Spleen (tissue), 11 donors: ENCODE data around the gene OR52D1. TPM values are rescaled to one million over a fixed set of nuclear protein-coding genes. Genes with fewer than 3 reads are reported as not detected.

Experiments used
- DNase-seq: peaks from one replicate; pipeline ENCODE4 v3.0.0-alpha.2; 2020
- H3K27ac ChIP-seq, 8 donors: fragments of 200-600 bp; sonication (generic) in 7 of 8; 1 replicate in 4 of 8; 2 replicates in 4 of 8; pipeline versions ENCODE4 v1.5.0 to v1.8.0; 2016 to 2021; ENCODE audit warnings: inconsistent platforms in 4 of 8, mild to moderate bottlenecking in 4 of 8, moderate library complexity in 1 of 8
- H3K27me3 ChIP-seq, 7 donors: fragments of 200-600 bp; sonication (generic) in 6 of 7; replicated peaks in 1 of 7; 1 replicate in 4 of 7; 2 replicates in 3 of 7; pipeline versions ENCODE4 v1.5.0 to v1.8.0; 2016 to 2021; ENCODE audit warnings: inconsistent platforms in 3 of 7, mild to moderate bottlenecking in 1 of 7
- H3K36me3 ChIP-seq, 6 donors: fragments of 200-600 bp; sonication (generic) in 5 of 6; 1 replicate in 4 of 6; 2 replicates in 2 of 6; pipeline versions ENCODE4 v1.5.0 to v1.8.0; 2016 to 2021; ENCODE audit warnings: inconsistent platforms in 2 of 6
- H3K4me1 ChIP-seq, 6 donors: fragments of 200-600 bp; sonication (generic) in 5 of 6; 1 replicate in 3 of 6; 2 replicates in 3 of 6; pipeline versions ENCODE4 v1.5.0 to v1.8.0; 2016 to 2021; ENCODE audit warnings: inconsistent platforms in 3 of 6
- H3K4me3 ChIP-seq, 8 donors: fragments of 200-600 bp; sonication (generic) in 7 of 8; 1 replicate in 4 of 8; 2 replicates in 4 of 8; pipeline versions ENCODE4 v1.5.0 to v1.8.0; 2016 to 2021; ENCODE audit warnings: inconsistent platforms in 4 of 8, mild to moderate bottlenecking in 4 of 8, moderate library complexity in 2 of 8
- H3K9me3 ChIP-seq, 8 donors: fragments of 200-600 bp; sonication (generic) in 7 of 8; 1 replicate in 4 of 8; 2 replicates in 4 of 8; pipeline versions ENCODE4 v1.5.0 to v1.8.0; 2016 to 2021; ENCODE audit warnings: inconsistent platforms in 4 of 8
- CTCF ChIP-seq, 11 experiments: fragments of 200-600 bp in 7 of 11; fragments of 450-650 bp in 4 of 11; sonication (generic) in 4 of 11; IDR thresholded peaks in 8 of 11; conservative IDR thresholded peaks in 3 of 11; 1 replicate in 7 of 11; 2 replicates in 4 of 11; pipeline versions ENCODE4 v1.4.0 to v1.8.0; 2016 to 2021; ENCODE audit warnings: antibody characterized with exemption in 11 of 11, inconsistent platforms in 4 of 11, mild to moderate bottlenecking in 1 of 11
- POLR2A ChIP-seq, 3 donors: fragments of 450-650 bp; IDR thresholded peaks; one replicate each; pipeline ENCODE4 v1.5.1; 2017; ENCODE audit warnings: antibody characterized with exemption in 3 of 3, mild to moderate bottlenecking in 1 of 3
- POLR2AphosphoS5 ChIP-seq, 3 donors: sonication (generic); formaldehyde crosslinking; IDR thresholded peaks; one replicate each; pipeline ENCODE4 v1.5.1; 2017; ENCODE audit warnings: antibody characterized with exemption in 3 of 3
- WGBS, 5 donors: extraction: QIAGEN DNeasy Blood & Tissue Kit in 3 of 5; methylation state at CpG; one replicate each; pipeline versions ENCODE4 v1.1.5 to v1.1.7; 2013 to 2018; 5-methylcytosine and 5-hydroxymethylcytosine counted together
- intact Hi-C: fragments of 100-400 bp; cut with DNase I; formaldehyde crosslinking; loops from one replicate; pipeline ENCODE4 v1.15.0; 2023; ENCODE audit warnings: low total_unique reads
- polyA plus RNA-seq, 3 donors: library from polyadenylated mRNA; stranded (reverse); fragments of 200-250 nt; gene quantifications; one replicate each; pipeline ENCODE4 v1.2.1, GENCODE V29; 2013
- total RNA-seq, 7 donors: library from RNA; depleted of rRNA in 3 of 7; stranded (reverse); fragments of >200 nt in 3 of 7; fragmentation: NEBNext Ultra II Directional in 4 of 7; extraction: Animal tissue kit (Norgen Biotek cat#: 25700) in 4 of 7; gene quantifications; one replicate each; pipeline versions ENCODE4 v1.1.0 to v1.2.1, GENCODE V29; 2016 to 2021
- donor health status: healthy with polysubstance abuse.
- donor health status: DM: no; HTN: no; CAD: no; lungs with moderate emphysema.
- donor health status: DM: no; HTN: no; CAD: no.
- donor health status: Bipolar disorder and iron deficiency.
- donor health status: healthy.
- donor health status: DM: no; HTN: no; CAD: no.
- donor health status: DM: yes; HTN: yes; CAD: no.

Gene OR52D1
- total and polyA plus RNA-seq, 10 donors = not detected

- H3K27me3 ChIP-seq = no peaks in the 10 kb centered on the region
- 74 to 97% (median 86%) methylated on average over 2 of the region's 2 CpGs for WGBS, 5 donors
- DNase-seq = no peak
- TF ChIP-seq POLR2AphosphoS5 (IDR thresholded peaks at IDR 0.05) (no peak), CTCF (IDR thresholded peaks at IDR 0.05 in 8 of 11, conservative IDR thresholded peaks at IDR 0.05 in 3 of 11) (no peak), POLR2A (IDR thresholded peaks at IDR 0.05) (no peak)
- no peak overlapping the region for H3K4me3 ChIP-seq
- H3K36me3 ChIP-seq = no peaks in the 10 kb centered on the region
- H3K4me1 ChIP-seq = no peaks in the 10 kb centered on the region
- no peak overlapping the region for H3K27ac ChIP-seq
- intact Hi-C loops = no loop called here
- peaks cover 0 to under 1% (median 0%) of the 10 kb centered on the region in 8 donors for H3K9me3 ChIP-seq
These were observed 42.8 kb downstream of the OR52D1 start for GRCh38 chr11:5531053-5531831.

- no peaks in the 10 kb centered on the region for H3K36me3 ChIP-seq
- H3K27me3 ChIP-seq = no peaks in the 10 kb centered on the region
- H3K27ac ChIP-seq = no peak overlapping the region
- no peaks in the 10 kb centered on the region for H3K4me1 ChIP-seq
- WGBS, 5 donors = 72 to 90% (median 76%) methylated on average over 1 of the region's 1 CpG
- no peak overlapping the region for H3K4me3 ChIP-seq
- no peak for DNase-seq
- intact Hi-C loops = no loop called here
- peaks cover 0 to 8% (median 0%) of the 10 kb centered on the region in 8 donors for H3K9me3 ChIP-seq
- TF ChIP-seq POLR2AphosphoS5 (IDR thresholded peaks at IDR 0.05) = no peak
- TF ChIP-seq POLR2A (IDR thresholded peaks at IDR 0.05) = no peak
- TF ChIP-seq CTCF (IDR thresholded peaks at IDR 0.05 in 8 of 11, conservative IDR thresholded peaks at IDR 0.05 in 3 of 11) = no peak
These were observed 45.6 kb downstream of the OR52D1 start for GRCh38 chr11:5534046-5534445.

GRCh38 chr11:5536482-5536881 is 48.0 kb downstream of the OR52D1 start:
- H3K27me3 ChIP-seq = no peaks in the 10 kb centered on the region
- peaks cover 0 to 8% (median 0%) of the 10 kb centered on the region in 8 donors for H3K9me3 ChIP-seq
- TF ChIP-seq CTCF (IDR thresholded peaks at IDR 0.05 in 8 of 11, conservative IDR thresholded peaks at IDR 0.05 in 3 of 11) (no peak), POLR2A (IDR thresholded peaks at IDR 0.05) (no peak), POLR2AphosphoS5 (IDR thresholded peaks at IDR 0.05) (no peak)
- intact Hi-C loops = no loop called here
- no peak overlapping the region for H3K4me3 ChIP-seq
- H3K4me1 ChIP-seq = no peaks in the 10 kb centered on the region
- no peak overlapping the region for H3K27ac ChIP-seq
- no peaks in the 10 kb centered on the region for H3K36me3 ChIP-seq
- no peak for DNase-seq

Other genes starting within 250 kb of the OR52D1 start
- 10 to 100 TPM in 1 of 7 donors, 1 to 10 TPM in 1, not detected in 5; 1.2 to 15.0 TPM for gene HBG1, start 238.8 kb upstream of the OR52D1 start, total RNA-seq
- gene HBG1, start 238.8 kb upstream of the OR52D1 start, polyA plus RNA-seq = under 1 TPM in 1 of 3 donors, not detected in 2; 0.21 TPM
- 10 to 100 TPM in 2 of 7 donors, 1 to 10 TPM in 3, not detected in 2; 1.3 to 19.6 (median 9.1) TPM for gene HBG2, start 233.9 kb upstream of the OR52D1 start, total RNA-seq
- 1 to 10 TPM in 1 of 3 donors, under 1 TPM in 1, not detected in 1; 0.29 to 4.2 TPM for gene HBG2, start 233.9 kb upstream of the OR52D1 start, polyA plus RNA-seq
- gene HBE1, start 218.7 kb upstream of the OR52D1 start, total RNA-seq = 1 to 10 TPM in 1 of 7 donors, under 1 TPM in 1, not detected in 5; 0.64 to 1.8 TPM
- gene HBE1, start 218.7 kb upstream of the OR52D1 start, polyA plus RNA-seq = under 1 TPM; 0.21 to 0.37 (median 0.32) TPM
- not detected for gene OR51B4, start 186.7 kb upstream of the OR52D1 start, total RNA-seq
- gene OR51B4, start 186.7 kb upstream of the OR52D1 start, polyA plus RNA-seq = not detected
- gene OR51B2, start 164.4 kb upstream of the OR52D1 start, total RNA-seq = not detected
- gene OR51B2, start 164.4 kb upstream of the OR52D1 start, polyA plus RNA-seq = not detected
- gene OR51B5, start 145.2 kb upstream of the OR52D1 start, total RNA-seq = 1 to 10 TPM in 3 of 7 donors, under 1 TPM in 4; 0.44 to 3.0 (median 0.89) TPM
- not detected for gene OR51B5, start 145.2 kb upstream of the OR52D1 start, polyA plus RNA-seq
- not detected for gene OR51B6, start 137.2 kb upstream of the OR52D1 start, total RNA-seq
- not detected for gene OR51B6, start 137.2 kb upstream of the OR52D1 start, polyA plus RNA-seq
- gene OR51M1, start 104.9 kb upstream of the OR52D1 start, total RNA-seq = not detected
- not detected for gene OR51M1, start 104.9 kb upstream of the OR52D1 start, polyA plus RNA-seq
- not detected for gene OR51Q1, start 66.6 kb upstream of the OR52D1 start, total RNA-seq
- not detected for gene OR51Q1, start 66.6 kb upstream of the OR52D1 start, polyA plus RNA-seq
- gene OR51I1, start 47.2 kb upstream of the OR52D1 start, total RNA-seq = under 1 TPM in 2 of 7 donors, not detected in 5; 0.40 to 0.73 TPM
- not detected for gene OR51I1, start 47.2 kb upstream of the OR52D1 start, polyA plus RNA-seq
- not detected for gene OR51I2, start 39.4 kb upstream of the OR52D1 start, total RNA-seq
- gene OR51I2, start 39.4 kb upstream of the OR52D1 start, polyA plus RNA-seq = not detected
- 1 to 10 TPM in 3 of 7 donors, under 1 TPM in 4; 0.29 to 3.7 (median 0.52) TPM for gene UBQLN3, start 21.3 kb downstream of the OR52D1 start, total RNA-seq
- gene UBQLN3, start 21.3 kb downstream of the OR52D1 start, polyA plus RNA-seq = not detected
- 1 to 10 TPM in 4 of 7 donors, under 1 TPM in 3; 0.87 to 2.3 (median 1.1) TPM for gene UBQLNL, start 28.0 kb downstream of the OR52D1 start, total RNA-seq
- under 1 TPM; 0.33 to 0.93 (median 0.74) TPM for gene UBQLNL, start 28.0 kb downstream of the OR52D1 start, polyA plus RNA-seq
- gene OR52H1, start 59.9 kb downstream of the OR52D1 start, total RNA-seq = 1 to 10 TPM in 3 of 7 donors, under 1 TPM in 4; 0.27 to 3.3 (median 0.80) TPM
- not detected for gene OR52H1, start 59.9 kb downstream of the OR52D1 start, polyA plus RNA-seq
- gene OR52B6, start 92.2 kb downstream of the OR52D1 start, total RNA-seq = not detected
- not detected for gene OR52B6, start 92.2 kb downstream of the OR52D1 start, polyA plus RNA-seq
- gene TRIM6, start 108.0 kb downstream of the OR52D1 start, total RNA-seq = 1 to 10 TPM; 1.4 to 6.1 (median 4.3) TPM
- 1 to 10 TPM in 2 of 3 donors, under 1 TPM in 1; 0.72 to 2.7 (median 1.1) TPM for gene TRIM6, start 108.0 kb downstream of the OR52D1 start, polyA plus RNA-seq
- 10 to 100 TPM; 13.7 to 21.8 (median 17.7) TPM for gene TRIM34, start 136.3 kb downstream of the OR52D1 start, total RNA-seq
- 10 to 100 TPM in 2 of 3 donors, 1 to 10 TPM in 1; 9.5 to 14.0 (median 10.5) TPM for gene TRIM34, start 136.3 kb downstream of the OR52D1 start, polyA plus RNA-seq
- gene TRIM5, start 196.4 kb downstream of the OR52D1 start, total RNA-seq = 10 to 100 TPM; 31.1 to 44.3 (median 34.2) TPM
- gene TRIM5, start 196.4 kb downstream of the OR52D1 start, polyA plus RNA-seq = 10 to 100 TPM in 1 of 3 donors, 1 to 10 TPM in 2; 7.8 to 13.6 (median 9.0) TPM
- 100 to 1,000 TPM; 232 to 336 (median 282) TPM for gene TRIM22, start 201.1 kb downstream of the OR52D1 start, total RNA-seq
- 100 to 1,000 TPM; 152 to 169 (median 162) TPM for gene TRIM22, start 201.1 kb downstream of the OR52D1 start, polyA plus RNA-seq
- gene OR56B1, start 247.8 kb downstream of the OR52D1 start, total RNA-seq = 1 to 10 TPM in 4 of 7 donors, under 1 TPM in 3; 0.27 to 1.8 (median 1.0) TPM
- under 1 TPM; 0.06 to 0.11 (median 0.08) TPM for gene OR56B1, start 247.8 kb downstream of the OR52D1 start, polyA plus RNA-seq